Fibroblast of lung (primary cell): ENCODE data around the gene SPX. TPM values are rescaled to one million over a fixed set of nuclear protein-coding genes. Genes with fewer than 3 reads are reported as not detected.
A peak's percentile ranks its signal among the peaks of the same experiment; 100 is the strongest.

ENCODE experiments used
- DNase-seq, 2 donors: peaks; one replicate each; pipeline versions ENCODE4 v3.0.0 to v3.0.0-alpha.2; 2010; ENCODE audit warnings: low read depth in 2 of 2
- H2AFZ ChIP-seq: 2 replicates; pipeline ENCODE4 v1.5.1; 2012; ENCODE audit warnings: low read length, control low read depth, inconsistent platforms
- H3K27ac ChIP-seq: 2 replicates; pipeline ENCODE4 v1.5.1; 2011; ENCODE audit warnings: low read length, control low read depth; ENCODE audit not compliant: insufficient read depth
- H3K27me3 ChIP-seq: 2 replicates; pipeline ENCODE4 v1.5.1; 2011; ENCODE audit warnings: mild to moderate bottlenecking, low read length; ENCODE audit not compliant: control insufficient read depth, insufficient read depth
- H3K36me3 ChIP-seq: 2 replicates; pipeline ENCODE4 v1.5.1; 2011; ENCODE audit warnings: low read length; ENCODE audit not compliant: control insufficient read depth, insufficient read depth
- H3K4me1 ChIP-seq: 2 replicates; pipeline ENCODE4 v1.5.1; 2011; ENCODE audit warnings: low read length; ENCODE audit not compliant: control insufficient read depth, insufficient read depth; ENCODE audit errors: extremely low read depth
- H3K4me2 ChIP-seq: 2 replicates; pipeline ENCODE4 v1.5.1; 2011; ENCODE audit warnings: low read length, control low read depth; ENCODE audit not compliant: insufficient read depth; ENCODE audit errors: extremely low read depth
- H3K4me3 ChIP-seq, 4 experiments: fragments of 200-600 bp in 1 of 4; sonication (generic) in 1 of 4; replicated peaks in 1 of 4; 2 replicates each; pipeline ENCODE4 v1.5.1; 2011 to 2016; ENCODE audit warnings: low read length in 4 of 4, low read depth in 3 of 4, mild to moderate bottlenecking in 3 of 4, control low read depth in 2 of 4, inconsistent platforms in 1 of 4, mixed read lengths in 1 of 4; ENCODE audit not compliant: insufficient read depth in 1 of 4; ENCODE audit errors: control extremely low read depth in 1 of 4
- H3K79me2 ChIP-seq: 2 replicates; pipeline ENCODE4 v1.5.1; 2012; ENCODE audit warnings: mild to moderate bottlenecking, low read length, inconsistent platforms; ENCODE audit not compliant: control insufficient read depth, insufficient read depth
- H3K9ac ChIP-seq: 2 replicates; pipeline ENCODE4 v1.5.1; 2011; ENCODE audit warnings: mild to moderate bottlenecking, low read length, control low read depth; ENCODE audit not compliant: insufficient read depth
- H3K9me3 ChIP-seq: 2 replicates; pipeline ENCODE4 v1.5.1; 2012; ENCODE audit warnings: low read depth, low read length; ENCODE audit not compliant: control insufficient read depth, insufficient read depth
- H4K20me1 ChIP-seq: 2 replicates; pipeline ENCODE4 v1.5.1; 2011; ENCODE audit warnings: low read length; ENCODE audit not compliant: control insufficient read depth, insufficient read depth; ENCODE audit errors: extremely low read depth
- CTCF ChIP-seq, 2 donors: IDR thresholded peaks in 1 of 2; conservative IDR thresholded peaks in 1 of 2; 1 replicate in 1 of 2; 2 replicates in 1 of 2; pipeline ENCODE4 v1.5.1; 2011 to 2012; ENCODE audit warnings: low read length in 2 of 2, control low read depth in 1 of 2, inconsistent platforms in 1 of 2, low read depth in 1 of 2, mild to moderate bottlenecking in 1 of 2
- EZH2 ChIP-seq: IDR thresholded peaks from 2 replicates; pipeline ENCODE4 v1.5.1; 2012; ENCODE audit warnings: low read length, control low read depth, mild to moderate bottlenecking; ENCODE audit errors: missing control alignments
- polyA plus RNA-seq, 2 donors: library from polyadenylated mRNA; depleted of rRNA in 1 of 2; stranded (reverse) in 1 of 2; unstranded in 1 of 2; fragments of >200 nt; gene quantifications; 2 replicates each; pipeline ENCODE4 v1.2.1, GENCODE V29; 2011 to 2012; ENCODE audit warnings: missing spikeins in 1 of 2
- total RNA-seq: library from RNA; depleted of rRNA; stranded (reverse); fragments of >200 nt; gene quantifications from 2 replicates; pipeline ENCODE4 v1.2.1, GENCODE V29; 2014

Gene SPX
- total and polyA plus RNA-seq, 2 donors (not counting 1 experiment from before 2014, with no cell fraction given) = 0.50 to 0.75 TPM

- Histone ChIP-seq H3K36me3 (peaks cover 1% of the 10 kb centered on the region), H3K79me2 (peaks cover 83% of the 10 kb centered on the region), H2AFZ (no peak overlapping the region), H3K9me3 (no peaks in the 10 kb centered on the region), H3K4me3 (peak overlapping the region; percentile 88 to 94 (median 92)), H3K4me1 (peaks cover 2% of the 10 kb centered on the region), H4K20me1 (no peaks in the 10 kb centered on the region), H3K27ac (no peak overlapping the region), H3K9ac (no peak overlapping the region), H3K27me3 (no peaks in the 10 kb centered on the region), H3K4me2 (peak overlapping the region; percentile 79)
- TF ChIP-seq CTCF (conservative IDR thresholded peaks at IDR 0.05 in 1 of 2, IDR thresholded peaks at IDR 0.05 in 1 of 2; ENCODE audit: low read depth in 1 of 2, low read length in 2 of 2) = no peak
- no peak for TF ChIP-seq EZH2
- no peak for DNase-seq
These were observed 23.2 kb upstream of the SPX start for GRCh38 chr12:21502872-21503271.

GRCh38 chr12:21505888-21506287, 20.2 kb upstream of the SPX start:
- H3K4me3 ChIP-seq = no peak overlapping the region
- H3K79me2 ChIP-seq = peaks cover 61% of the 10 kb centered on the region
- no peaks in the 10 kb centered on the region for H3K27me3 ChIP-seq
- no peak for DNase-seq
- H3K36me3 ChIP-seq = no peaks in the 10 kb centered on the region
- H2AFZ ChIP-seq = no peak overlapping the region
- no peaks in the 10 kb centered on the region for H4K20me1 ChIP-seq
- TF ChIP-seq EZH2 (no peak), CTCF (conservative IDR thresholded peaks at IDR 0.05 in 1 of 2, IDR thresholded peaks at IDR 0.05 in 1 of 2; ENCODE audit: low read depth in 1 of 2, low read length in 2 of 2) (no peak)
- H3K9ac ChIP-seq = no peak overlapping the region
- no peaks in the 10 kb centered on the region for H3K4me1 ChIP-seq
- no peak overlapping the region for H3K4me2 ChIP-seq
- H3K9me3 ChIP-seq = no peaks in the 10 kb centered on the region
- no peak overlapping the region for H3K27ac ChIP-seq

- Histone ChIP-seq H3K27ac (no peak overlapping the region), H3K4me1 (no peaks in the 10 kb centered on the region), H3K9me3 (no peaks in the 10 kb centered on the region), H3K9ac (no peak overlapping the region), H3K27me3 (no peaks in the 10 kb centered on the region), H2AFZ (no peak overlapping the region), H3K79me2 (peaks cover 49% of the 10 kb centered on the region), H3K4me3 (no peak overlapping the region), H4K20me1 (no peaks in the 10 kb centered on the region), H3K36me3 (peaks cover 2% of the 10 kb centered on the region), H3K4me2 (no peak overlapping the region)
- no peak for DNase-seq
- no peak for TF ChIP-seq CTCF (conservative IDR thresholded peaks at IDR 0.05 in 1 of 2, IDR thresholded peaks at IDR 0.05 in 1 of 2; ENCODE audit: low read depth in 1 of 2, low read length in 2 of 2)
- no peak for TF ChIP-seq EZH2
These were observed 18.2 kb upstream of the SPX start for GRCh38 chr12:21507849-21508248.
